ENCODE results near the gene EDNRA.

Gene EDNRA

GRCh38 chr4:147498031-147498660 lies 17.2 kb downstream of the EDNRA start:
- DNase-seq (ENCODE audit: low read depth), result peak; percentile 46

DNA sequence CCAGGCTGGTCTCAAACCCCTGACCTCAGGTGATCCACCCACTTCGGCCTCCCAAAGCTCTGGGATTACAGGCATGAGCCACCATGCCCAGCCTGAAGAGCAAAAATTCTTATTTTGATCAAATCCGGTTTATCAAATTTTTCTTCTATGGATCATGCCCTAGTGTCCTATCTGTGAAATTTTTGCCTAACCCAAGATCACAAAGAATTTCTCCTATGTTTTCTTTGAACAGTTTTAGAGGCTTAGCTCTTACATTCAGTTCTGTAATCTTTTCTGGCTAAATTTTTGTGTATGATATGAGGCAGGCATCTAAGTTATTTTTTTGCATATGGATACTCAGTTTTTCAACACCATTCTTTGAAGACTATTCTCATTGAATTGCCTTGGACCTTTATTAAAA lies 27.4 kb downstream of the EDNRA start:
- DNase-seq (ENCODE audit: low read depth), result no peak

- DNase-seq (ENCODE audit: low read depth), result no peak
Measured at GRCh38 chr4:147509386-147509785, 28.5 kb downstream of the EDNRA start.

DNA sequence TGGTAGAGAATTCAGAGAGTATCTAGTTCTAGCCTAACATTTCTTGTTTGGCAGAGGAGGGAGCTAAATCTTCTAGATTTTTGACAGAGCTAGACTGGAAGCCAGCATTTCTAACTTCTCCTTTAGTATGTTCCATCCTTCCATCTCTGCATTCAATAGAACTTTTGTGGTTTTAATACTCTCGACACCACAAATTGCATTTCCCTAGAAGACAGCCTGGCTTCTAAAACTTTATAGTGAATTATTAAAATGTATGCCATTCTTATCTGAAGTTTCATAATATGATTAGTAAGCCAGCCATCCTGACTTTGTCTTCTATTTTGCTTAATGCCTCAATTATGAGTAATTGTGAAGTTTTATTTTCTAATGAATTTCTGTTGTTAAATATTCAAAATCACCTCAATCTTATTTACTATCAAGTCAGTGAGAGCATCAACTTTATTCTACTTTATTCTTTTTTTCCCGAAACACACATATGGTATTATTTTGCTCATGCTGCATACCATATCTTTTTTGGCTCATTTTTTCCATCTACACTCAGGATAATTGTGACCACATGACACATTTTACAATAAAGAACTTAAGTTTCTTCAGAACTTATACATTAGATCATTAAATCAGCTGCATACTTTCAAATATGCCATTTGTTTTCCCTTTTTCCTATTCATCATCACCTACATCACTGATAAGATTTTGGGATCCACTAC lies 30.2 kb downstream of the EDNRA start:
- DNase-seq (ENCODE audit: low read depth), result no peak

- DNase-seq (ENCODE audit: low read depth), result no peak
Measured at GRCh38 chr4:147513091-147513490, 32.2 kb downstream of the EDNRA start.

GRCh38 chr4:147513952-147514351 lies 33.1 kb downstream of the EDNRA start:
- no peak for DNase-seq (ENCODE audit: low read depth)

DNA sequence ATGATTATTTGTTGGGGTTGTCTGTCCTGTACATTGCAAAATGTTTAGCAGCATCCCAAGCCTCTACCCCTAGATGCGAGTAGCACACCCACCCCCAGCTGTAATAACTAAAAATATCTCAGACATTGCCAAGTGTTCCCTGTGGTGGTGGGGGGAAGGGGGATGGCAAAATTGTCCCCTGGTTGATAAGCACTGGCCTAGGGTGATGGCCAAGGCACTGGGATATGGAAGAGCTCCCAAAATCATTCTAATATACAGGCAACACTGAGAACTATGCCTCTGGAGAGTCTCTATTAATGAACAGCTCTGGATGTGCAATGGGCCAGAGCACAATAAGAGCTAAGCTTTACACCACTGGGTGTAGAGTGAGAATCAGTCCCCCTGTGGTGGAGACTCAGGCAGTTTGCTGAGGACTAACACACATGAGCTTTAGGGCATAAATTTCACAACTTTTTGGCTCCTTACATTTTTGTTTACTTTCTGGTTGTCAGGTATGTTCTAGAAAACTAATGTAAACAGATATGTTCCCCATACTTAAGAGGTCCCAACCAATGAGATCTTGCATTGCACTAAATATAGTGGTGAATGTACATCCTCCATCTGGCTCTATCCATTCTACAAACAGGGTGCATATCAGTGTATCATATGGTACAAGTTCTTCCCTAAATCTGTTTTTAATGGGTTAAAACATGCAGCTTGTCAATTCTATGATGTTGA lies 34.5 kb downstream of the EDNRA start:
- no peak for DNase-seq (ENCODE audit: low read depth)

GRCh38 chr4:147516133-147516532 lies 35.2 kb downstream of the EDNRA start:
- DNase-seq (ENCODE audit: low read depth), result no peak

DNA sequence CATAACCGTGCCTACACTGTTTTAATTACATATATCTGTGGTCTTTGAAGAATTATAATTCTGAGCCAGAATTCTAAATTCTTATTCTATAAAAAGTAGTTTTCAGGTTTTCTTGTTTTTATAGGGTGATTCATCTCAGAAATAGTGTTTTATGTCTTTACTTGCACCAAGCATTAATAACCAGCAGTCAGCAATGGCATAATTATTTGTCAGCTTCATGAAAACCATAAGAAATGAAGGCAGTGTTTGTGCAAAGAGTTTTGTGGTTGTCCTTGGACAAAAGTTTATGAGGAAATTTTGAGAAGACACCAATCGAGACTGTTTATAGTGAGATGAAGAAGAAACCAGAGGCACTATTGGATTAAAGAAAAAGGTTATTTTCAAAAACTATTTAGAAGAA lies 37.2 kb downstream of the EDNRA start:
- DNase-seq (ENCODE audit: low read depth), result no peak

GRCh38 chr4:147518846-147519767 lies 38.2 kb downstream of the EDNRA start:
- DNase-seq (ENCODE audit: low read depth), result peak; percentile 59

DNA sequence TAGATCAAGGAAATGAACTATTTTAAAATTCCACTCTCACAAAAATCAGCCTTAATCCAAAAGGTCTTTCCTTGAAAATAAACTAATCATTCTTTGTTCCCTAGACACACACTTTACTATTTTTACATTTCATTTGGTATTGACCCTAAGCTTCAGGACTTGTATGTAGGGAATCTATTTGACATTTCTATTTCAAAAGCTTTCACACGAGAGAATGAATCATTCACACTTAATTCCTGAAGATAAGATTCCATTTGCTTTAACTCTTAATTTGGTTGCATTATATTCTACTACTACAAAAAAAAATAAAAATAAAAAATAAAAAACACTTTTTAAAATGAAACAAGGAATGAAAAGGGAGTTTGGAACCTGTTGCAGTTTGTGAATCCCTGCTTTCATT lies 43.7 kb downstream of the EDNRA start:
- no peak for DNase-seq (ENCODE audit: low read depth)

DNA sequence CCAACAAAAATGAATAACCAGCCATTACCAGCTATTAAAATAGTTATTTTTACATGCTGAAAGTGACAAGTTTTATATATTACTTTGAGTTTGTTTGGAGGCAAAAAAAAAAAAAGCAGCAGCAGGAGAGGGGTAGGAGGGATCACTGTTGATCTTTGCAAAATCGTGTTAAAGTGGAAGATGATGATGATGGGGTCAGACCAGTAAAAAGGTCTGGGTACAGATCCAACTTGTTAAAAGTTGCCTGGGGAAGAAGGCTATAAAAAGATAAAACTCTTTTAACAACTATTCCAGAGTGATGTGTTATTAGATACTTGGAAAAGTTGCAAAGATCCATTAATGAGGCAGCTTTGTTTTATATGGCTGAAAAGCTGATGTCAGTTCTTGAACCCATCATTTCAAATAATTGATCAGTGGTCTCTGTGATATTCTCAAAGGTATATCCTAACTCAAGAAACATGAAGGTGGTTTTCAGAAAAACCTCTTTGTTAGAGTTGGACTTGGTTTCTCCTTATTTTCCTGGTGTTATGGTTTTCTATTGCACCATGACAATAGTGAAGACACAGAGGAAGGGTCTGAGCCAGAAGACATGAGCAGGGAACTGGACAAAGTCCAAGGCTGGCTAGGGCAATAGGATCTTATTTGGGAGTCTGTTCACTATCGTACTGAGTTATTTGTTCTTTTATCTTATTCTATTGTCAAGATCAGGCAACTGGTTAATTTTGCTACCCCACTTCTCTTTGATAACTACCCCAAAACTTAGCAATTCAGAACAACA lies 44.8 kb downstream of the EDNRA start:
- DNase-seq (ENCODE audit: low read depth), result no peak

- DNase-seq (ENCODE audit: low read depth), result no peak
Measured at GRCh38 chr4:147526272-147526654, 45.4 kb downstream of the EDNRA start.

GRCh38 chr4:147528054-147528453 lies 47.2 kb downstream of the EDNRA start:
- no peak for DNase-seq (ENCODE audit: low read depth)

DNA sequence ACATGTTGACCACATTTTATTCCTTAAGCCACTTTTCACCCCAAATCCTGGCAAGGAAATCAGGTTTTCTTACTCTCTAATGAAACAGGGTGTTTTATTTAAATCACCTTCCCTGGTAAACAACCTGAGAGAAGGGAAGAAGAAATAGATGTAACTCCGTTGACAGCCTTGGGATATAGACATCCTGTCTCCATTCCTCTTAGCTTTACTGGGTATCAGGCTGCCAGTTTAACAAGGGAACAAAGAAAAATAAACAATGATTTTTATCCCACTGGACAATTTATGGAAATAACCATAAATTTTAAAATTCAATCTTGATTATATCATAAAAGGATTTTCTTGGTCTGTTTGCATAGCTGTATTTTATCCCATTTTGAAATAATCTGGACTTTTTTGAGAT lies 49.2 kb downstream of the EDNRA start:
- DNase-seq (ENCODE audit: low read depth), result no peak

DNA sequence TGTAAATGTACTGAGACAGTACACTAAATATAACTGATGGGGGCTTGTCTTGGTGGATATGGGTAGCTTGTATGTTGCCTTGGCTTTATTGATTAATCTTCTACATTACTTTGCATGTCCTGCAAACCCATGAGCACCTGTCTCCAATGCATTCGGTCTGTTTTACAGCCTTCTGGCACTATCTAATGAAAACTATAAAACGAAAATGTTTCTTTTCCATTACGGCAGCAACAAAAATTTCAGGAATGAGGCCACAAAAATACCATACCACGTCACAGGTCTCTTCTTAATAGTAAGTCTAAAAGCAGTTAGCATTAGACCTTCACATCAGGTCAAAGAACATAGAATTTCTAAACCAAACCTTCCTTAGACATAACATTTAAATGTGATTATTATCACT lies 49.8 kb downstream of the EDNRA start:
- DNase-seq (ENCODE audit: low read depth), result no peak

DNA sequence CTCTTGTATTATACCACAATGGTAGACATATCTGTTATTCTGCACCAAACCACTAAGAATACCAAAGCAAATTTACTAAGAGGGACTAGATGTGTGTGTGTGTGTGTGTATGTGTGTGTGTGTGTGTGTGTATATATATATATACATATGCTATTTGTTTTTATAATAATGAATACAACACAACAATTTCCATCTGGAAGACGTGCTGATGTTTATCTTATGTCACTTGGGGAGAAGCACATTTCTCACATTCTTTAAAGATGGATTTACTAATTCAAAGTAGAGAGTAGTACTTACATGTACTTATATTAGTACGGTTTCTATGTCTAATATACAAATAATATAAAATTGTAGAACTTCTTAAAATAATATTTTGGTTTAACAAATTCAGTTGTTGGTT lies 52.0 kb downstream of the EDNRA start:
- no peak for DNase-seq (ENCODE audit: low read depth)

DNA sequence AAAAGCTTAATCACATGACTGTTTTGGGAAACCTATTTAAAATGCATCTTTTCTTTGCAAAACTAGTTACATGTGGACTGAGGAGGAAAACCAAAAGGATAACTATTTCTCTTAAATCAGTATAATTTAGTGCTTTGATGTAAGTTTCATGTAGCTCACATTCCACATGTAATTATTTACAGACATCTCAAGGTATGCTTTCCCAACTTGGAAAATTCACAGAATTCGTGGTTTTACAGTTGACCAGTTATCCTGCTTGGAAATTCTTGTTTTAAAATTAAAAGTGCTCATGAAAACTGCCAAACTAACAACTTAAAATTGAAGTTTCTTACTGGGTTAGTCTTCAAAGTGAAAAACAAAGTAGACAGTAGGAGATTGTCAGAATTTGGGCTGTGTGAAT lies 52.4 kb downstream of the EDNRA start:
- DNase-seq (ENCODE audit: low read depth), result no peak

DNA sequence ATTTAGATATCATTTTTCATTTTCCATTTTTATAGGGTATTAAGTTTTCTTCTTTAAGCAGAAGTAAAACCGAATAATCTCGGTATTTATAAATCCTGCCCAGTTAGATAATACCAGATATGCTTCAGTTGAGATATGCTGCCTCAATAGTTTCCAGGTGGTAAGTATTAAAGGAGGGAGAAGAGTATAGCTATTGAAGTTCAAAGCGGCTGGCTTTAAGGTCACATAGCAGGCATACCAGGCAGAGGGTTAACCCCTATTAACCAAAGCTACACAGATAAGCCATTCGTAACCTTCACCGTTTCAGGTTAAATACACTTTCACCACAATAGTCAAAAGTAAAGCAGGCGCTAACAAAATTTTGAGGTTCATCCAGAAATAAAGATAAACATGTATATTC lies 54.2 kb downstream of the EDNRA start:
- DNase-seq (ENCODE audit: low read depth), result no peak

DNA sequence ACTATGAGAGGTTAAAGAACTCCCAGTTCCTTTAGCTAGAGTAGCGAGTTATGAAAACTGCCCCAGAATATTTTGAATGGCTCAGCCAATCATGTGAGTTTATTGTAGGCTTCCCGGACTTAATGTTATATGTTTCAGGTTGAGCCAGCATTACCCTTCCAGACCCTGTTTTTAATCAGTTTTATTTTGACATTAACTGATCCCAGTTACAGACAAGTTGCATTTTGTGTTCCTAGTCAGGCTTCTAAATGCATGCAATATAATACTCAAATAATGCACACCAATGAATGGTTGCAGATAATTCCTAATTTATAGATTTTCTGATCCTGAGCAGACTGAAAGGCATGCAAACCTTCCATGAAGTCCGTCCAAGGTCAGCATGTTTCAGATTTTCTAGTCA lies 57.8 kb downstream of the EDNRA start:
- DNase-seq (ENCODE audit: low read depth), result no peak

GRCh38 chr4:147539959-147540358 lies 59.1 kb downstream of the EDNRA start:
- no peak for DNase-seq (ENCODE audit: low read depth)
